Tibial nerve (tissue), 4 donors: Measurements from ENCODE around the gene HSH2D. TPM values are rescaled to one million over a fixed set of nuclear protein-coding genes. Genes with fewer than 3 reads are reported as not detected.

Experiments
- DNase-seq, 2 donors: peaks; one replicate each; pipeline ENCODE4 v3.0.0-alpha.2; 2019; ENCODE audit warnings: low spot score in 2 of 2
- H3K27ac ChIP-seq, 4 donors: fragments of 200-600 bp; sonication (generic) in 3 of 4; one replicate each; pipeline ENCODE4 v1.5.1; 2017 to 2019; ENCODE audit warnings: mild to moderate bottlenecking in 1 of 4
- H3K27me3 ChIP-seq, 2 donors: fragments of 200-600 bp; sonication (generic) in 1 of 2; one replicate each; pipeline versions ENCODE4 v1.5.1 to v1.6.0; 2017 to 2019
- H3K36me3 ChIP-seq, 3 donors: fragments of 200-600 bp; sonication (generic); one replicate each; pipeline ENCODE4 v1.5.1; 2018 to 2019
- H3K4me1 ChIP-seq, 4 donors: fragments of 200-600 bp; sonication (generic) in 3 of 4; one replicate each; pipeline ENCODE4 v1.5.1; 2017 to 2019
- H3K4me3 ChIP-seq, 4 donors: fragments of 200-600 bp; sonication (generic) in 3 of 4; one replicate each; pipeline ENCODE4 v1.5.1; 2017 to 2019; ENCODE audit warnings: mild to moderate bottlenecking in 1 of 4, moderate library complexity in 1 of 4
- H3K9me3 ChIP-seq, 4 donors: fragments of 200-600 bp; sonication (generic) in 3 of 4; one replicate each; pipeline ENCODE4 v1.5.1; 2017 to 2019
- CTCF ChIP-seq, 5 experiments: fragments of 200-600 bp in 3 of 5; fragments of 450-650 bp in 2 of 5; sonication (generic) in 3 of 5; IDR thresholded peaks; one replicate each; pipeline ENCODE4 v1.5.1; 2016 to 2019; ENCODE audit warnings: antibody characterized with exemption in 5 of 5, mild to moderate bottlenecking in 3 of 5, moderate library complexity in 2 of 5
- EP300 ChIP-seq, 2 donors: sonication (generic); formaldehyde crosslinking; IDR thresholded peaks; one replicate each; pipeline ENCODE4 v1.6.1; 2017; ENCODE audit warnings: antibody characterized with exemption in 2 of 2, mild to moderate bottlenecking in 1 of 2
- POLR2A ChIP-seq, 2 donors: fragments of 450-650 bp; IDR thresholded peaks; one replicate each; pipeline ENCODE4 v1.6.1; 2017; ENCODE audit warnings: antibody characterized with exemption in 2 of 2, mild to moderate bottlenecking in 2 of 2, moderate library complexity in 2 of 2
- WGBS, 2 donors: methylation state at CpG; one replicate each; pipeline ENCODE4 v1.1.5; 2018; 5-methylcytosine and 5-hydroxymethylcytosine counted together
- total RNA-seq, 4 donors: library from RNA; depleted of rRNA; stranded (reverse); fragments of >200 nt; gene quantifications; one replicate each; pipeline ENCODE4 v1.1.0, GENCODE V29; 2016

HSH2D gene
- total RNA-seq, 4 donors from 2014 or later = 0.22 TPM; not detected in 3

GRCh38 chr19:16111909-16112752 lies 31.4 kb upstream of the HSH2D start:
- H3K27me3 ChIP-seq = no peaks in the 10 kb centered on the region
- peaks cover 0 to 53% (median 41%) of the 10 kb centered on the region in 4 donors for H3K4me1 ChIP-seq
- DNase-seq = no peak
- H3K9me3 ChIP-seq = no peaks in the 10 kb centered on the region
- TF ChIP-seq POLR2A (IDR thresholded peaks at IDR 0.05) = peak; percentile 41 to 74
- TF ChIP-seq EP300 (IDR thresholded peaks at IDR 0.05) = peak in 1 of 2 donors; percentile 3
- no peak for TF ChIP-seq CTCF (IDR thresholded peaks at IDR 0.05)
- peak overlapping the region; percentile 89 to 97 (median 95) for H3K27ac ChIP-seq
- peaks cover 0 to 11% (median 0%) of the 10 kb centered on the region in 3 donors for H3K36me3 ChIP-seq
- 1 to 2% methylated on average over 25 to 34 of the region's 37 CpGs for WGBS, 2 donors
- peak overlapping the region; percentile 64 to 94 (median 88) for H3K4me3 ChIP-seq

GRCh38 chr19:16112778-16113177 lies 30.7 kb upstream of the HSH2D start:
- TF ChIP-seq CTCF (IDR thresholded peaks at IDR 0.05) (no peak), POLR2A (IDR thresholded peaks at IDR 0.05) (no peak), EP300 (IDR thresholded peaks at IDR 0.05) (no peak)
- Histone ChIP-seq H3K9me3 (no peaks in the 10 kb centered on the region), H3K36me3 (peaks cover 0 to 17% (median 0%) of the 10 kb centered on the region in 3 donors), H3K27me3 (no peaks in the 10 kb centered on the region), H3K27ac (peak overlapping the region in 3 of 4 donors; percentile 93 to 97 (median 97)), H3K4me1 (peaks cover 0 to 54% (median 43%) of the 10 kb centered on the region in 4 donors), H3K4me3 (peak overlapping the region in 2 of 4 donors; percentile 64 to 86)
- WGBS, 2 donors = 36 to 41% methylated on average over 2 of the region's 2 CpGs
- no peak for DNase-seq

GRCh38 chr19:16113727-16114126 lies 29.8 kb upstream of the HSH2D start:
- Histone ChIP-seq H3K4me1 (peaks cover 0 to 61% (median 43%) of the 10 kb centered on the region in 4 donors), H3K27me3 (no peaks in the 10 kb centered on the region), H3K9me3 (no peaks in the 10 kb centered on the region), H3K36me3 (peaks cover 0 to 26% (median 6%) of the 10 kb centered on the region in 3 donors), H3K27ac (peak overlapping the region in 1 of 4 donors; percentile 97), H3K4me3 (no peak overlapping the region)
- DNase-seq = no peak
- 55 to 77% methylated on average over 3 of the region's 3 CpGs for WGBS, 2 donors
- TF ChIP-seq POLR2A (IDR thresholded peaks at IDR 0.05) (no peak), EP300 (IDR thresholded peaks at IDR 0.05) (no peak), CTCF (IDR thresholded peaks at IDR 0.05) (no peak)

GRCh38 chr19:16115301-16116039 lies 28.0 kb upstream of the HSH2D start:
- Histone ChIP-seq H3K4me3 (no peak overlapping the region), H3K27ac (peak overlapping the region in 3 of 4 donors; percentile 13 to 50 (median 39)), H3K36me3 (peaks cover 0 to 44% (median 20%) of the 10 kb centered on the region in 3 donors), H3K27me3 (no peaks in the 10 kb centered on the region), H3K9me3 (no peaks in the 10 kb centered on the region), H3K4me1 (peaks cover 0 to 77% (median 42%) of the 10 kb centered on the region in 4 donors)
- WGBS, 2 donors = 45 to 56% methylated on average over 7 to 9 of the region's 9 CpGs
- DNase-seq = no peak
- TF ChIP-seq CTCF (IDR thresholded peaks at IDR 0.05) (no peak), EP300 (IDR thresholded peaks at IDR 0.05) (no peak), POLR2A (IDR thresholded peaks at IDR 0.05) (no peak)
